HCT116 (cell line): ENCODE measurements around the gene FBXO24. TPM values are rescaled to one million over a fixed set of nuclear protein-coding genes. Genes with fewer than 3 reads are reported as not detected.

Source experiments
- ATAC-seq: fragments of 200-7000 bp; cut with Tn5 transposase; 2 replicates; pipeline ENCODE4 v1.9.1; 2020; ENCODE audit warnings: mild to moderate bottlenecking, moderate library complexity
- BruUV-seq: library from RNA; stranded (reverse); fragments of 400-500 nt; replicated peaks from 2 replicates; lab custom pipeline; 2021; lab: Mats Ljungman, UMichigan
- CTCF ChIA-PET: fragments of 300-600 bp; sonication (Branson Sonifier 250); formaldehyde crosslinking; loops from one replicate; lab custom pipeline; 2021; ENCODE audit warnings: antibody characterized with exemption; lab: Charles Lee
- POLR2A ChIA-PET: fragments of 300-600, 350-600 bp; sonication (Branson Sonifier 250); formaldehyde crosslinking; loops from one replicate; lab custom pipeline; 2021; ENCODE audit warnings: antibody characterized with exemption; lab: Charles Lee
- RAD21 ChIA-PET, 2 experiments: fragments of 300-600 bp; sonication (Branson Sonifier 250); formaldehyde crosslinking; loops; one replicate each; lab custom pipeline; 2023; ENCODE audit warnings: low total read pairs in 2 of 2; ENCODE audit not compliant: uncharacterized antibody in 2 of 2, unreplicated experiment in 2 of 2, low non-redundant PET in 1 of 2; lab: Charles Lee
- DNase-seq: peaks from one replicate; pipeline ENCODE4 v3.0.0-alpha.2; 2010; ENCODE audit warnings: low read depth, low spot score
- H2AFZ ChIP-seq: fragments of 200-600 bp; shearing (Covaris generic), sonication (generic); 2 replicates; pipeline ENCODE4 v1.6.1; 2017; ENCODE audit warnings: low read depth, mixed run types, mixed read lengths, antibody characterized with exemption, low read length; ENCODE audit not compliant: poor library complexity, severe bottlenecking
- H3K27ac ChIP-seq: 2 replicates; pipeline ENCODE4 v1.5.1; 2012; ENCODE audit warnings: low read depth, low read length
- H3K27me3 ChIP-seq: fragments of 200-600 bp; sonication (generic); 2 replicates; pipeline ENCODE4 v1.6.1; 2016; ENCODE audit warnings: mixed run types, low read length, mixed read lengths; ENCODE audit not compliant: insufficient read depth
- H3K36me3 ChIP-seq, 2 experiments: fragments of 200-500 bp in 1 of 2; fragments of 200-600 bp in 1 of 2; sonication (Bioruptor generic) in 1 of 2; sonication (generic) in 1 of 2; 2 replicates each; pipeline versions ENCODE4 v1.5.1 to v1.6.1; 2014 to 2016; ENCODE audit warnings: low read length in 2 of 2, inconsistent platforms in 1 of 2, mixed read lengths in 1 of 2, mixed run types in 1 of 2; ENCODE audit not compliant: insufficient read depth in 2 of 2, control insufficient read depth in 1 of 2
- H3K4me1 ChIP-seq, 2 experiments: fragments of 200-600 bp in 1 of 2; sonication (generic) in 1 of 2; 2 replicates each; pipeline versions ENCODE4 v1.5.1 to v1.6.1; 2012 to 2017; ENCODE audit warnings: low read length in 2 of 2, inconsistent platforms in 1 of 2, mild to moderate bottlenecking in 1 of 2, mixed read lengths in 1 of 2, mixed run types in 1 of 2, moderate library complexity in 1 of 2; ENCODE audit not compliant: insufficient read depth in 2 of 2, control insufficient read depth in 1 of 2
- H3K4me2 ChIP-seq: fragments of 200-600 bp; sonication (generic); 2 replicates; pipeline ENCODE4 v1.6.1; 2017; ENCODE audit warnings: mixed run types, low read length, mixed read lengths
- H3K4me3 ChIP-seq, 2 experiments: fragments of 200-600 bp in 1 of 2; sonication (generic) in 1 of 2; replicated peaks in 1 of 2; 2 replicates each; pipeline ENCODE4 v1.5.1; 2011 to 2016; ENCODE audit warnings: low read length in 2 of 2, control low read depth in 1 of 2, low read depth in 1 of 2, mild to moderate bottlenecking in 1 of 2, mixed read lengths in 1 of 2, mixed run types in 1 of 2
- H3K79me2 ChIP-seq: fragments of 200-600 bp; sonication (generic); 2 replicates; pipeline ENCODE4 v1.6.1; 2017; ENCODE audit warnings: mild to moderate bottlenecking, mixed run types, low read length, moderate library complexity, mixed read lengths; ENCODE audit not compliant: insufficient read depth
- H3K9ac ChIP-seq: fragments of 200-600 bp; sonication (generic); 2 replicates; pipeline ENCODE4 v1.6.1; 2016; ENCODE audit warnings: low read length, mixed read lengths
- H3K9me2 ChIP-seq: fragments of 200-600 bp; sonication (generic), shearing (Covaris generic); 2 replicates; pipeline ENCODE4 v1.6.1; 2017; ENCODE audit warnings: mixed run types, mild to moderate bottlenecking, moderate library complexity; ENCODE audit not compliant: insufficient read depth
- H3K9me3 ChIP-seq, 2 experiments: fragments of 200-500 bp in 1 of 2; fragments of 200-600 bp in 1 of 2; sonication (Bioruptor generic) in 1 of 2; sonication (generic) in 1 of 2; 2 replicates each; pipeline ENCODE4 v1.6.1; 2014 to 2017; ENCODE audit warnings: low read length in 2 of 2, mixed read lengths in 2 of 2, inconsistent platforms in 1 of 2, low read depth in 1 of 2, mild to moderate bottlenecking in 1 of 2, mixed run types in 1 of 2, moderate library complexity in 1 of 2; ENCODE audit not compliant: control insufficient read depth in 1 of 2, insufficient read depth in 1 of 2
- H4K20me1 ChIP-seq: fragments of 200-600 bp; sonication (generic), shearing (Covaris generic); 2 replicates; pipeline ENCODE4 v1.6.1; 2017; ENCODE audit warnings: mixed run types, mild to moderate bottlenecking, moderate library complexity; ENCODE audit not compliant: insufficient read depth
- ATF3 ChIP-seq: IDR thresholded peaks from 2 replicates; pipeline ENCODE4 v1.6.1; 2012
- EZH2phosphoT487 ChIP-seq: fragments of 200-600 bp; IDR thresholded peaks from 2 replicates; pipeline ENCODE4 v1.6.1; 2018; ENCODE audit warnings: antibody characterized with exemption, borderline replicate concordance
- FOSL1 ChIP-seq: IDR thresholded peaks from 2 replicates; pipeline ENCODE4 v1.6.1; 2012; ENCODE audit warnings: low read depth
- SIN3A ChIP-seq: IDR thresholded peaks from 2 replicates; pipeline ENCODE4 v1.6.1; 2012; ENCODE audit warnings: low read depth
- SRF ChIP-seq: IDR thresholded peaks from 2 replicates; pipeline ENCODE4 v1.6.1; 2012; ENCODE audit warnings: low read depth
- ZBTB33 ChIP-seq: IDR thresholded peaks from 2 replicates; pipeline ENCODE4 v1.6.1; 2011; ENCODE audit warnings: mild to moderate bottlenecking, low read length, moderate library complexity; ENCODE audit not compliant: insufficient replicate concordance; ENCODE audit errors: extremely low read depth
- ZFX ChIP-seq: fragments of 450-650 bp; IDR thresholded peaks from 2 replicates; pipeline ENCODE4 v1.6.1; 2017
- intact Hi-C: fragments of 100-400 bp; cut with micrococcal nuclease; formaldehyde crosslinking; loops from 2 replicates; pipeline ENCODE4 v1.10.0; 2022
- total RNA-seq: library from RNA; stranded (reverse); gene quantifications from one replicate; pipeline ENCODE4 v1.2.1, GENCODE V29; 2021; ENCODE audit not compliant: unreplicated experiment
- TF ChIP-seq, protein P1 (sequence below): IDR thresholded peaks from 2 replicates; pipeline ENCODE4 v1.6.1; 2012; ENCODE audit warnings: low read depth
- TF ChIP-seq, protein P2 (sequence below): IDR thresholded peaks from 2 replicates; pipeline ENCODE4 v1.6.1; 2012
- TF ChIP-seq, protein P3 (sequence below), 3 experiments: fragments of 200-600 bp in 1 of 3; sonication (generic) in 1 of 3; IDR thresholded peaks in 2 of 3; conservative IDR thresholded peaks in 1 of 3; 2 replicates each; pipeline ENCODE4 v1.5.1; 2012 to 2017; ENCODE audit warnings: low read depth in 2 of 3, low read length in 2 of 3, antibody characterized with exemption in 1 of 3, borderline replicate concordance in 1 of 3, control low read depth in 1 of 3, mild to moderate bottlenecking in 1 of 3, mixed read lengths in 1 of 3, mixed run types in 1 of 3, moderate library complexity in 1 of 3; ENCODE audit not compliant: insufficient read depth in 1 of 3

Gene FBXO24
- total RNA-seq, 1 experiment from 2014 or later = 2.1 TPM

GRCh38 chr7:100575746-100576383 lies 10.3 kb upstream of the FBXO24 start (continued):
- TF ChIP-seq, protein P1, sequence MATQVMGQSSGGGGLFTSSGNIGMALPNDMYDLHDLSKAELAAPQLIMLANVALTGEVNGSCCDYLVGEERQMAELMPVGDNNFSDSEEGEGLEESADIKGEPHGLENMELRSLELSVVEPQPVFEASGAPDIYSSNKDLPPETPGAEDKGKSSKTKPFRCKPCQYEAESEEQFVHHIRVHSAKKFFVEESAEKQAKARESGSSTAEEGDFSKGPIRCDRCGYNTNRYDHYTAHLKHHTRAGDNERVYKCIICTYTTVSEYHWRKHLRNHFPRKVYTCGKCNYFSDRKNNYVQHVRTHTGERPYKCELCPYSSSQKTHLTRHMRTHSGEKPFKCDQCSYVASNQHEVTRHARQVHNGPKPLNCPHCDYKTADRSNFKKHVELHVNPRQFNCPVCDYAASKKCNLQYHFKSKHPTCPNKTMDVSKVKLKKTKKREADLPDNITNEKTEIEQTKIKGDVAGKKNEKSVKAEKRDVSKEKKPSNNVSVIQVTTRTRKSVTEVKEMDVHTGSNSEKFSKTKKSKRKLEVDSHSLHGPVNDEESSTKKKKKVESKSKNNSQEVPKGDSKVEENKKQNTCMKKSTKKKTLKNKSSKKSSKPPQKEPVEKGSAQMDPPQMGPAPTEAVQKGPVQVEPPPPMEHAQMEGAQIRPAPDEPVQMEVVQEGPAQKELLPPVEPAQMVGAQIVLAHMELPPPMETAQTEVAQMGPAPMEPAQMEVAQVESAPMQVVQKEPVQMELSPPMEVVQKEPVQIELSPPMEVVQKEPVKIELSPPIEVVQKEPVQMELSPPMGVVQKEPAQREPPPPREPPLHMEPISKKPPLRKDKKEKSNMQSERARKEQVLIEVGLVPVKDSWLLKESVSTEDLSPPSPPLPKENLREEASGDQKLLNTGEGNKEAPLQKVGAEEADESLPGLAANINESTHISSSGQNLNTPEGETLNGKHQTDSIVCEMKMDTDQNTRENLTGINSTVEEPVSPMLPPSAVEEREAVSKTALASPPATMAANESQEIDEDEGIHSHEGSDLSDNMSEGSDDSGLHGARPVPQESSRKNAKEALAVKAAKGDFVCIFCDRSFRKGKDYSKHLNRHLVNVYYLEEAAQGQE = no peak

- no peak for ATAC-seq
- DNase-seq = no peak
- H3K4me2 ChIP-seq = no peak overlapping the region
- H3K9me2 ChIP-seq = no peaks in the 10 kb centered on the region
- H3K79me2 ChIP-seq = no peaks in the 10 kb centered on the region
- no peak overlapping the region for H2AFZ ChIP-seq
- no peaks in the 10 kb centered on the region for H4K20me1 ChIP-seq
- H3K9me3 ChIP-seq = no peaks in the 10 kb centered on the region
- CTCF ChIA-PET = no interaction called here
- H3K27me3 ChIP-seq = no peaks in the 10 kb centered on the region
- RAD21 ChIA-PET = no interaction called here
- H3K9ac ChIP-seq = no peak overlapping the region
- BruUV-seq = no TSS peak
- peaks cover 6 to 7% of the 10 kb centered on the region in 2 experiments; a peak in 3 of 4 replicates for H3K36me3 ChIP-seq
- POLR2A ChIA-PET = interaction anchor here (2.5 kb wide), 1 partner anchor 9 kb away, joined by 9 read pairs; the partner anchor contains the start of genes FBXO24 and LRCH4
- no peak overlapping the region for H3K4me3 ChIP-seq
- no peak overlapping the region for H3K27ac ChIP-seq
- H3K4me1 ChIP-seq = peaks cover 8 to 15% of the 10 kb centered on the region in 2 experiments
- intact Hi-C loops = no loop called here
- no peak for TF ChIP-seq ATF3
- TF ChIP-seq, protein P1 = no peak
- no peak for TF ChIP-seq SRF
- TF ChIP-seq ZBTB33 = no peak
- no peak for TF ChIP-seq ZFX
- TF ChIP-seq, protein P2, sequence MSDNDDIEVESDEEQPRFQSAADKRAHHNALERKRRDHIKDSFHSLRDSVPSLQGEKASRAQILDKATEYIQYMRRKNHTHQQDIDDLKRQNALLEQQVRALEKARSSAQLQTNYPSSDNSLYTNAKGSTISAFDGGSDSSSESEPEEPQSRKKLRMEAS = no peak
- TF ChIP-seq, protein P3, sequence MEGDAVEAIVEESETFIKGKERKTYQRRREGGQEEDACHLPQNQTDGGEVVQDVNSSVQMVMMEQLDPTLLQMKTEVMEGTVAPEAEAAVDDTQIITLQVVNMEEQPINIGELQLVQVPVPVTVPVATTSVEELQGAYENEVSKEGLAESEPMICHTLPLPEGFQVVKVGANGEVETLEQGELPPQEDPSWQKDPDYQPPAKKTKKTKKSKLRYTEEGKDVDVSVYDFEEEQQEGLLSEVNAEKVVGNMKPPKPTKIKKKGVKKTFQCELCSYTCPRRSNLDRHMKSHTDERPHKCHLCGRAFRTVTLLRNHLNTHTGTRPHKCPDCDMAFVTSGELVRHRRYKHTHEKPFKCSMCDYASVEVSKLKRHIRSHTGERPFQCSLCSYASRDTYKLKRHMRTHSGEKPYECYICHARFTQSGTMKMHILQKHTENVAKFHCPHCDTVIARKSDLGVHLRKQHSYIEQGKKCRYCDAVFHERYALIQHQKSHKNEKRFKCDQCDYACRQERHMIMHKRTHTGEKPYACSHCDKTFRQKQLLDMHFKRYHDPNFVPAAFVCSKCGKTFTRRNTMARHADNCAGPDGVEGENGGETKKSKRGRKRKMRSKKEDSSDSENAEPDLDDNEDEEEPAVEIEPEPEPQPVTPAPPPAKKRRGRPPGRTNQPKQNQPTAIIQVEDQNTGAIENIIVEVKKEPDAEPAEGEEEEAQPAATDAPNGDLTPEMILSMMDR (IDR thresholded peaks at IDR 0.05 in 2 of 3, conservative IDR thresholded peaks at IDR 0.05 in 1 of 3; ENCODE audit: borderline replicate concordance in 1 of 3, insufficient read depth in 1 of 3, low read depth in 2 of 3, low read length in 2 of 3) = no peak
- TF ChIP-seq SIN3A = no peak
- TF ChIP-seq FOSL1 = no peak
- TF ChIP-seq EZH2phosphoT487 = no peak
These were observed 9.6 kb upstream of the FBXO24 start for GRCh38 chr7:100576384-100576993.
